ENCODE data around the gene HSD3B1. TPM values are rescaled to one million over a fixed set of nuclear protein-coding genes. Genes with fewer than 3 reads are reported as not detected.

Gene HSD3B1
- total RNA-seq, 2 donors from 2014 or later = not detected

DNA sequence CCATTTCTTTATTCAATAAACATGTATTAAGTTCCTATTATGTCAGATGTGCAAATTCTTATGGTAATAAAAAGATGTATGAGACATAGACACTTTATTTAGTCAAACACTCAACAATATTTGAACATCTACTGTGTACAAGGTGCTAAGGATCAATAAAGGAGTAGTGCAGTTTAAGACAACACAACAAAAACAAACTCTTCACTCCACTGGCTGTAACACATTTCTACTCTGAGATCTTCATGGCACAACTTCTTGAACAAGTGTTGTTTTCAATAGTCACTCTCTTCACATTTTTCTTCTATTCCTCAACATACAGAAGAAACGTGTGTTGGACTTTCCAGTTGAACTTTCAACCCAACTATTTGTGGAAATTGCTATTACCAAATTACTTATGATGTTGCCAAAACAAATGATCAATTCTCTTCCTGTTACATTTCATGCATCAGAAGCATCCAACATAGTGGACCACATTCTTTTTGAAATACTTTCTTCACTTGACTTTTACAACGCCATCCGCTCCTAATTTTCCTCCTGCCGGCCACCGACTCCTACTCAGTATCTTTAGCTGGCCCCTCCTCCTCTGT, 25.4 kb downstream of the HSD3B1 start:
- H3K4me1 ChIP-seq (ENCODE audit: control insufficient read depth in 1 of 2, low read depth in 2 of 2) = no peaks in the 10 kb centered on the region
- H3K4me3 ChIP-seq = no peak overlapping the region
- no peaks in the 10 kb centered on the region for H3K36me3 ChIP-seq
- H3K9me3 ChIP-seq = peaks cover 4% of the 10 kb centered on the region
- no peaks in the 10 kb centered on the region for H3K27me3 ChIP-seq (replicated peaks; ENCODE audit: insufficient read depth)
- H3K27ac ChIP-seq = no peak overlapping the region
- no peak for DNase-seq (ENCODE audit: low spot score)
- no peak for ATAC-seq (ENCODE audit: insufficient number of reproducible peaks, low FRiP score, low read depth)
- TF ChIP-seq CTCF (IDR thresholded peaks at IDR 0.05) = no peak

- Histone ChIP-seq H3K36me3 (no peaks in the 10 kb centered on the region), H3K9me3 (peaks cover 4% of the 10 kb centered on the region), H3K4me3 (no peak overlapping the region), H3K27me3 (replicated peaks; ENCODE audit: insufficient read depth) (no peaks in the 10 kb centered on the region), H3K4me1 (ENCODE audit: control insufficient read depth in 1 of 2, low read depth in 2 of 2) (no peaks in the 10 kb centered on the region), H3K27ac (no peak overlapping the region)
- TF ChIP-seq CTCF (IDR thresholded peaks at IDR 0.05) = no peak
- ATAC-seq (ENCODE audit: insufficient number of reproducible peaks, low FRiP score, low read depth) = no peak
- no peak for DNase-seq (ENCODE audit: low spot score)
These were observed 28.4 kb downstream of the HSD3B1 start for GRCh38 chr1:119535381-119535780.

- Histone ChIP-seq H3K4me3 (no peak overlapping the region), H3K4me1 (ENCODE audit: control insufficient read depth in 1 of 2, low read depth in 2 of 2) (no peaks in the 10 kb centered on the region), H3K27ac (no peak overlapping the region), H3K27me3 (replicated peaks; ENCODE audit: insufficient read depth) (no peaks in the 10 kb centered on the region), H3K36me3 (no peaks in the 10 kb centered on the region), H3K9me3 (no peaks in the 10 kb centered on the region)
- ATAC-seq (ENCODE audit: insufficient number of reproducible peaks, low FRiP score, low read depth) = no peak
- no peak for TF ChIP-seq CTCF (IDR thresholded peaks at IDR 0.05)
- DNase-seq (ENCODE audit: low spot score) = no peak
These were observed 31.0 kb downstream of the HSD3B1 start for GRCh38 chr1:119537966-119538365.

DNA sequence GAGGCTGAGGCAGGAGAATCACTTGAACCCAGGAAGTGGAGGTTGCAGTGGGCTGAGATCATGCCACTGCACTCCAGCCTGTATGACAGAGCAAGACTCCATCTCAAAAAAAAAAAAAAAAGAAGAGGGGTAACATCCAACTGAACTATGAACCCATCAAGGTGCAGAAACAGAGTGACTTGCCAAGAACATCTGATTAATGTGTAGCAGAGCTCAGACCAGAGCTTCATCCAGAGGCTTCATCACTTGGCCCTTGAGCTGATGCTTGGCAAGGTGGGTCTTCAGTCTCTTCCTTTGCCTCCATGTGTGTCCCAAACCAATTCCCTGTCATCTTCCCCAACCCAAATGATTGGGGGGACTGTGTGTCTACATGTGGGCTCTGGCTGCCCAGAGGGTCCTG, 32.6 kb downstream of the HSD3B1 start:
- H3K27me3 ChIP-seq (replicated peaks; ENCODE audit: insufficient read depth) = no peaks in the 10 kb centered on the region
- no peak overlapping the region for H3K4me3 ChIP-seq
- H3K27ac ChIP-seq = no peak overlapping the region
- H3K4me1 ChIP-seq (ENCODE audit: control insufficient read depth in 1 of 2, low read depth in 2 of 2) = no peaks in the 10 kb centered on the region
- H3K9me3 ChIP-seq = no peaks in the 10 kb centered on the region
- DNase-seq (ENCODE audit: low spot score) (no peak), ATAC-seq (ENCODE audit: insufficient number of reproducible peaks, low FRiP score, low read depth) (no peak)
- H3K36me3 ChIP-seq = no peaks in the 10 kb centered on the region
- TF ChIP-seq CTCF (IDR thresholded peaks at IDR 0.05) = no peak

DNA sequence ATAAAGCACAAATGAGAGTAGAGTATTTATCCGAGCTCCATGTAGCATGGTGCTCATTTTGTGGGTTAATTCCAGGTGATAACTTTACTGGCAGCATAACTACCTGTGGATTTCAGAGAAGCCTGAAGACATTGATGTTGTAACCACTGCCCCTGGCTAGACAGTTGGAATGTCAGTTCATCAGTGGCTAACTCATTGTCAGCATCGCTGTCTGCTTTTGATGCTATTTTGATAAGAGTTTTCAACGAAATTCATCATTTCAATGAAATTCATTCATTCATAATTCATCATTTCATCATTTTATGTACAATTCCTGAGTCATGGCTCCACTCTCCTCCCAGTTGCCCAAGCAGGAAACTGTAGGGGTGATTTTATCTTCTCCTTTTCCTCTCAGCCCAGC, 34.4 kb downstream of the HSD3B1 start:
- H3K27me3 ChIP-seq (replicated peaks; ENCODE audit: insufficient read depth) = no peaks in the 10 kb centered on the region
- no peak overlapping the region for H3K27ac ChIP-seq
- H3K4me1 ChIP-seq (ENCODE audit: control insufficient read depth in 1 of 2, low read depth in 2 of 2) = no peaks in the 10 kb centered on the region
- TF ChIP-seq CTCF (IDR thresholded peaks at IDR 0.05) = no peak
- no peak overlapping the region for H3K4me3 ChIP-seq
- H3K9me3 ChIP-seq = no peaks in the 10 kb centered on the region
- H3K36me3 ChIP-seq = no peaks in the 10 kb centered on the region
- DNase-seq (ENCODE audit: low spot score) (no peak), ATAC-seq (ENCODE audit: insufficient number of reproducible peaks, low FRiP score, low read depth) (no peak)

All from thoracic aorta (tissue), 2 donors.